HCT116 (cell line): ENCODE results near the gene SAA1. TPM values are rescaled to one million over a fixed set of nuclear protein-coding genes. Genes with fewer than 3 reads are reported as not detected.

Source experiments
- ATAC-seq: fragments of 200-7000 bp; cut with Tn5 transposase; 2 replicates; pipeline ENCODE4 v1.9.1; 2020; ENCODE audit warnings: mild to moderate bottlenecking, moderate library complexity
- BruUV-seq: library from RNA; stranded (reverse); fragments of 400-500 nt; replicated peaks from 2 replicates; lab custom pipeline; 2021; lab: Mats Ljungman, UMichigan
- CTCF ChIA-PET: fragments of 300-600 bp; sonication (Branson Sonifier 250); formaldehyde crosslinking; loops from one replicate; lab custom pipeline; 2021; ENCODE audit warnings: antibody characterized with exemption; lab: Charles Lee
- POLR2A ChIA-PET: fragments of 300-600, 350-600 bp; sonication (Branson Sonifier 250); formaldehyde crosslinking; loops from one replicate; lab custom pipeline; 2021; ENCODE audit warnings: antibody characterized with exemption; lab: Charles Lee
- RAD21 ChIA-PET, 2 experiments: fragments of 300-600 bp; sonication (Branson Sonifier 250); formaldehyde crosslinking; loops; one replicate each; lab custom pipeline; 2023; ENCODE audit warnings: low total read pairs in 2 of 2; ENCODE audit not compliant: uncharacterized antibody in 2 of 2, unreplicated experiment in 2 of 2, low non-redundant PET in 1 of 2; lab: Charles Lee
- DNase-seq: peaks from one replicate; pipeline ENCODE4 v3.0.0-alpha.2; 2010; ENCODE audit warnings: low read depth, low spot score
- H2AFZ ChIP-seq: fragments of 200-600 bp; shearing (Covaris generic), sonication (generic); 2 replicates; pipeline ENCODE4 v1.6.1; 2017; ENCODE audit warnings: low read depth, mixed run types, mixed read lengths, antibody characterized with exemption, low read length; ENCODE audit not compliant: poor library complexity, severe bottlenecking
- H3K27ac ChIP-seq: 2 replicates; pipeline ENCODE4 v1.5.1; 2012; ENCODE audit warnings: low read depth, low read length
- H3K27me3 ChIP-seq: fragments of 200-600 bp; sonication (generic); 2 replicates; pipeline ENCODE4 v1.6.1; 2016; ENCODE audit warnings: mixed run types, low read length, mixed read lengths; ENCODE audit not compliant: insufficient read depth
- H3K36me3 ChIP-seq, 2 experiments: fragments of 200-500 bp in 1 of 2; fragments of 200-600 bp in 1 of 2; sonication (Bioruptor generic) in 1 of 2; sonication (generic) in 1 of 2; 2 replicates each; pipeline versions ENCODE4 v1.5.1 to v1.6.1; 2014 to 2016; ENCODE audit warnings: low read length in 2 of 2, inconsistent platforms in 1 of 2, mixed read lengths in 1 of 2, mixed run types in 1 of 2; ENCODE audit not compliant: insufficient read depth in 2 of 2, control insufficient read depth in 1 of 2
- H3K4me1 ChIP-seq, 2 experiments: fragments of 200-600 bp in 1 of 2; sonication (generic) in 1 of 2; 2 replicates each; pipeline versions ENCODE4 v1.5.1 to v1.6.1; 2012 to 2017; ENCODE audit warnings: low read length in 2 of 2, inconsistent platforms in 1 of 2, mild to moderate bottlenecking in 1 of 2, mixed read lengths in 1 of 2, mixed run types in 1 of 2, moderate library complexity in 1 of 2; ENCODE audit not compliant: insufficient read depth in 2 of 2, control insufficient read depth in 1 of 2
- H3K4me2 ChIP-seq: fragments of 200-600 bp; sonication (generic); 2 replicates; pipeline ENCODE4 v1.6.1; 2017; ENCODE audit warnings: mixed run types, low read length, mixed read lengths
- H3K4me3 ChIP-seq, 2 experiments: fragments of 200-600 bp in 1 of 2; sonication (generic) in 1 of 2; replicated peaks in 1 of 2; 2 replicates each; pipeline ENCODE4 v1.5.1; 2011 to 2016; ENCODE audit warnings: low read length in 2 of 2, control low read depth in 1 of 2, low read depth in 1 of 2, mild to moderate bottlenecking in 1 of 2, mixed read lengths in 1 of 2, mixed run types in 1 of 2
- H3K79me2 ChIP-seq: fragments of 200-600 bp; sonication (generic); 2 replicates; pipeline ENCODE4 v1.6.1; 2017; ENCODE audit warnings: mild to moderate bottlenecking, mixed run types, low read length, moderate library complexity, mixed read lengths; ENCODE audit not compliant: insufficient read depth
- H3K9ac ChIP-seq: fragments of 200-600 bp; sonication (generic); 2 replicates; pipeline ENCODE4 v1.6.1; 2016; ENCODE audit warnings: low read length, mixed read lengths
- H3K9me2 ChIP-seq: fragments of 200-600 bp; sonication (generic), shearing (Covaris generic); 2 replicates; pipeline ENCODE4 v1.6.1; 2017; ENCODE audit warnings: mixed run types, mild to moderate bottlenecking, moderate library complexity; ENCODE audit not compliant: insufficient read depth
- H3K9me3 ChIP-seq, 2 experiments: fragments of 200-500 bp in 1 of 2; fragments of 200-600 bp in 1 of 2; sonication (Bioruptor generic) in 1 of 2; sonication (generic) in 1 of 2; 2 replicates each; pipeline ENCODE4 v1.6.1; 2014 to 2017; ENCODE audit warnings: low read length in 2 of 2, mixed read lengths in 2 of 2, inconsistent platforms in 1 of 2, low read depth in 1 of 2, mild to moderate bottlenecking in 1 of 2, mixed run types in 1 of 2, moderate library complexity in 1 of 2; ENCODE audit not compliant: control insufficient read depth in 1 of 2, insufficient read depth in 1 of 2
- H4K20me1 ChIP-seq: fragments of 200-600 bp; sonication (generic), shearing (Covaris generic); 2 replicates; pipeline ENCODE4 v1.6.1; 2017; ENCODE audit warnings: mixed run types, mild to moderate bottlenecking, moderate library complexity; ENCODE audit not compliant: insufficient read depth
- ATF3 ChIP-seq: IDR thresholded peaks from 2 replicates; pipeline ENCODE4 v1.6.1; 2012
- EZH2 ChIP-seq: fragments of 200-600 bp; sonication (generic); IDR thresholded peaks from 2 replicates; pipeline ENCODE4 v1.6.1; 2017; ENCODE audit warnings: antibody characterized with exemption, mixed run types
- POLR2A ChIP-seq: IDR thresholded peaks from 2 replicates; pipeline ENCODE4 v1.7.0; 2011; ENCODE audit warnings: borderline replicate concordance; ENCODE audit not compliant: insufficient read depth, insufficient read length; ENCODE audit errors: extremely low read depth
- RAD21 ChIP-seq: IDR thresholded peaks from 2 replicates; pipeline ENCODE4 v1.6.1; 2012; ENCODE audit warnings: low read depth, mild to moderate bottlenecking
- SP1 ChIP-seq: IDR thresholded peaks from 2 replicates; pipeline ENCODE4 v1.6.1; 2012; ENCODE audit warnings: low read depth
- SRF ChIP-seq: IDR thresholded peaks from 2 replicates; pipeline ENCODE4 v1.6.1; 2012; ENCODE audit warnings: low read depth
- ZFX ChIP-seq: fragments of 450-650 bp; IDR thresholded peaks from 2 replicates; pipeline ENCODE4 v1.6.1; 2017
- ZNF274 ChIP-seq: fragments of 200-500 bp; sonication (Bioruptor generic); IDR thresholded peaks from 2 replicates; pipeline ENCODE4 v1.6.1; 2014; ENCODE audit warnings: mild to moderate bottlenecking, low read depth, low read length, inconsistent platforms
- intact Hi-C: fragments of 100-400 bp; cut with micrococcal nuclease; formaldehyde crosslinking; loops from 2 replicates; pipeline ENCODE4 v1.10.0; 2022
- total RNA-seq: library from RNA; stranded (reverse); gene quantifications from one replicate; pipeline ENCODE4 v1.2.1, GENCODE V29; 2021; ENCODE audit not compliant: unreplicated experiment
- TF ChIP-seq, protein P1 (sequence below): IDR thresholded peaks from 2 replicates; pipeline ENCODE4 v1.6.1; 2011; ENCODE audit warnings: mild to moderate bottlenecking, low read length, moderate library complexity; ENCODE audit not compliant: insufficient replicate concordance; ENCODE audit errors: extremely low read depth

SAA1 gene
- total RNA-seq, 1 experiment from 2014 or later, result 8.6 TPM

DNA sequence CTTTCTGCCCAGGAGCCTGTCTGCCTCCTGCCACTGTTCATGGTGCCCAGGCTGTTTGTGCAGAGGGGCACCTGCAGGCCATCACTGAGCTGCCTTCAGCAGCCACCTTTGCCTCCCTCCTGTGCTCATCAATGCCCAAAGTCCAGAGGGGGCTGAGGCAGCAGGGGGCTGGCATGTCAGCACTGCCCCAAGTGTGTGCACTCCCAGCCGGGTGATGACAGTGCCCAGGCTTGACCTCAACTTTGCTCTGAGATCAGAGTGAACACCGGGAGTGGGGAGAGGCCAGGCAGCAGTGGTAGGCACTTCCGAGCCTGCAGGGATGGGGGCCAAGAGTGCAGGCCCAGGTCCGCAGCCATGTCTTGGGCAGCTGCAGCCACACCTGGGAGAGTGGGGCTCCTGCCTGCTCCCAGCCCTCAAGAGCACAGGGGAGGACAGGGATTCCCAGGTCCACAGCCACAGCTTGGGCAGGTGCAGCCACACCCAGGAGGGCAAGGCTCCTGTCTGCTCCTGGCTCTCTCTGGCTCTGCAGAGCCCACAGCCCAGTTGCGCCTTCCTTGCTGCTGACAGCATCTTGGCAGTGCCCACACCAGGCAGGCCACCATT, 44.7 kb upstream of the SAA1 start:
- Histone ChIP-seq H4K20me1 (no peaks in the 10 kb centered on the region), H3K9me2 (no peaks in the 10 kb centered on the region), H3K4me1 (no peaks in the 10 kb centered on the region), H3K79me2 (no peaks in the 10 kb centered on the region), H2AFZ (no peak overlapping the region), H3K4me3 (no peak overlapping the region), H3K27me3 (no peaks in the 10 kb centered on the region; the same call in 1 of the 2 replicates), H3K9ac (no peak overlapping the region), H3K27ac (no peak overlapping the region), H3K9me3 (no peaks in the 10 kb centered on the region), H3K4me2 (no peak overlapping the region), H3K36me3 (no peaks in the 10 kb centered on the region)
- no TSS peak for BruUV-seq
- RAD21 ChIA-PET, result no interaction called here
- DNase-seq (no peak), ATAC-seq (no peak)
- intact Hi-C loops, result no loop called here
- POLR2A ChIA-PET, result no interaction called here
- TF ChIP-seq, protein P1, sequence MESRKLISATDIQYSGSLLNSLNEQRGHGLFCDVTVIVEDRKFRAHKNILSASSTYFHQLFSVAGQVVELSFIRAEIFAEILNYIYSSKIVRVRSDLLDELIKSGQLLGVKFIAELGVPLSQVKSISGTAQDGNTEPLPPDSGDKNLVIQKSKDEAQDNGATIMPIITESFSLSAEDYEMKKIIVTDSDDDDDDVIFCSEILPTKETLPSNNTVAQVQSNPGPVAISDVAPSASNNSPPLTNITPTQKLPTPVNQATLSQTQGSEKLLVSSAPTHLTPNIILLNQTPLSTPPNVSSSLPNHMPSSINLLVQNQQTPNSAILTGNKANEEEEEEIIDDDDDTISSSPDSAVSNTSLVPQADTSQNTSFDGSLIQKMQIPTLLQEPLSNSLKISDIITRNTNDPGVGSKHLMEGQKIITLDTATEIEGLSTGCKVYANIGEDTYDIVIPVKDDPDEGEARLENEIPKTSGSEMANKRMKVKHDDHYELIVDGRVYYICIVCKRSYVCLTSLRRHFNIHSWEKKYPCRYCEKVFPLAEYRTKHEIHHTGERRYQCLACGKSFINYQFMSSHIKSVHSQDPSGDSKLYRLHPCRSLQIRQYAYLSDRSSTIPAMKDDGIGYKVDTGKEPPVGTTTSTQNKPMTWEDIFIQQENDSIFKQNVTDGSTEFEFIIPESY, result no peak
- TF ChIP-seq POLR2A, result no peak
- TF ChIP-seq ZNF274, result no peak
- no peak for TF ChIP-seq ZFX
- TF ChIP-seq EZH2, result no peak
- no peak for TF ChIP-seq SRF
- no peak for TF ChIP-seq RAD21
- TF ChIP-seq SP1, result no peak
- TF ChIP-seq ATF3, result no peak
- CTCF ChIA-PET, result no interaction called here
